Hematopoietic multipotent progenitor cell treated with erythropoietin and hydrocortisone succinate and interleukin-3 and kit ligand, for 17 days (in vitro differentiated cells): ENCODE results near the gene KCNJ4.
A peak's percentile ranks its signal among the peaks of the same experiment; 100 is the strongest.

Source experiments
- DNase-seq: peaks from one replicate; pipeline ENCODE4 v3.0.0-alpha.2; 2015; ENCODE audit warnings: low spot score

KCNJ4 gene

DNA sequence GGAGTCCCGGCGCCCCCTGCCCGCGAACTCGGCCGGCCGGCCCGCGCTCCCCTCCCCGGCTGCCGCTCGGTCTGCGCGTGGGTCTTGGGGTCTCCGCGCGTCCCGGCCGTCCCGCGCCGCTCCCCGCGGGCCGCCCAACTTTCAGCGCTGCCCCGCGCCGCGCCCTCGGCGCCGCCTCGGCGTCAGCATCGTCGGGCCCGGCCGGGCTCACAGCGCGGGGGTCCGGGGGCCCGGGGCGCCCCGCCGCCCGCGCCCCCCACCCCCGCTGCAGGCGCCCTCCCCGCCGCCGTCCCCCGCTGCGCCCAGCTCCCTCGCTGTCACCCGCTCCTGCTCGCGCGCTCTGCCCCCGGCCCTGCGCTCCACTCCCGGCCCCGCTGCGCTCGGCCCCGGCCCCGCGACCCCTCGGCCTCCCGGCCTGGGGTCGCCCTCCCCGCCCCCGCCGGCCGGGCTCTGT, at the start of gene KCNJ4:
TSS of gene KCNJ4 (minus strand) at position 124 of the 454 bp plus-strand sequence. CDS start 27,067 bp downstream, outside the sequence.
- no peak for DNase-seq

DNA sequence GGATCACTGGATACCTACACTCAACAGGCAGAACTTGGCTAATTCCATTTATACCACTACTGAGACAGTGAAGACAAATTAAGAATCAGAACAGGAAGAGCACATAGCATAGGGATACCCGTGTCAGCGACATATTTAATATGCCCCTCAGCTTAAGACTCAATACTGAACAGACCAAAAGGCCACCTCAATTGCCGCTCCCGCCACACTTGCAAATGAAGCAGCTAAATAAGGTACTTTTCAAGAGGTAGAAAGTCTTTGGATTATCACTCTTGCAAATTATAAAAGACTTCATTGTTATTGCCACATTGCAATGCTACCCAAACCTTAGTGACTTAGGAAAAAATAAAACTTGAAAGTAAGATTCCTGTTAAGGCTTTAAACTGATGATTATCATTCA, 48.0 kb upstream of the KCNJ4 start:
- DNase-seq, result no peak

DNA sequence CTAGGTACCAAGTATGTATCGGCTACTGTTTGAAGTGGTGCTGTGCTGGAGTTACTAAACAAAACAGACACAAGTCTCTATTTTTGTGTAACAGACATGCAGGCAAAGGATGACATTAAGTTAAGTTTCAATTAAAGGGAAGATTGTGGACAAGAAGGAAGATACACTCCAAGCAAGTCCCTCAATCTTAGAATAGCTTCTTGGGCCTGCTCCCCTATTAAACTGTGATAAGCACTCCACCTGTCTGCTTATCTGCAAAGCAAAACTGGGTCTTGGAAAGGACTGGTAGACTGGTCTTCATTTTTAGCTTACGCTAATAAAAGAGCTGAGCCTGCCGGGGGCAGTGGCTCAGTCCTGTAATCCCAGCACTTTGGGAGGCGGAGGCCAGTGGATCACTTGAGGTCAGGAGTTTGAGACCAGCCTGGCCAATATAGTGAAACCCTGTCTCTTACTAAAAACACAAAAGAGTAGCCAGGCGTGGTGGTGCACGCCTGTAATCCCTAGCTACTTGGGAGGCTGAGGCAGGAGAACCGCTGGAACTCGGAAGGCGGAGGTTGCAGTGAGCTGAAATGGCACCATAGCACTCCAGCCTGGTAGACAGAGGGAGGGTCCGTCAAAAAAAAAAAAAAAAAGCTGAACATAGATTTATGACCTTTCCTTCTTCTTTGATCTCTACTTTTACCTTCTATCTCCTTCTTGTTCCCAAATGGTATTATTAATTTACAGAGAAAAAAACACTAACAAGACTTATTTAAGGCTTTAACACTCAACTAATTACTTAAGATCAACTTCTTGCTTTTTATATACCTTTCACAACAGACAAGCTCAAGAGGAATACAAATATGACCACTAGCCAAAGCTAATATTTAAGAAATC, 47.0 kb upstream of the KCNJ4 start:
- DNase-seq, result no peak

DNA sequence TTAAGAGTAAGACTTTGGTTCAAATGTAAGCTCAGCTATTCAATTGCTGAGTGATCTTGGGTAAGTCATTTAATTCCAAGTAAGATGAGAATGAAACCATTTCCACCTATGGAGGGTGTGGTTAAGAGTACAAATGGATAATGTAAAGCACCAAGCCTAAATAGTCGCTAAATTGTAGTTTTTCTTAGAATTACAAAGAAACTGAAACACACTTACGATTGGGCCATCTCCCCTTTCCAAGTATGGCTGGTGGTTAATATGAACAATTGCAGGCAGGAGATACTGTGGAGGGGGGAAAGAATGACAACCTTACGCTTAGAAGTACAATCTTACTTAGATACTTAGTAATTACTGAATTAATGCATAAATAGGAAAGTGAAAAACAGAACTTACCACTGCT, 42.9 kb upstream of the KCNJ4 start:
- DNase-seq, result no peak

DNA sequence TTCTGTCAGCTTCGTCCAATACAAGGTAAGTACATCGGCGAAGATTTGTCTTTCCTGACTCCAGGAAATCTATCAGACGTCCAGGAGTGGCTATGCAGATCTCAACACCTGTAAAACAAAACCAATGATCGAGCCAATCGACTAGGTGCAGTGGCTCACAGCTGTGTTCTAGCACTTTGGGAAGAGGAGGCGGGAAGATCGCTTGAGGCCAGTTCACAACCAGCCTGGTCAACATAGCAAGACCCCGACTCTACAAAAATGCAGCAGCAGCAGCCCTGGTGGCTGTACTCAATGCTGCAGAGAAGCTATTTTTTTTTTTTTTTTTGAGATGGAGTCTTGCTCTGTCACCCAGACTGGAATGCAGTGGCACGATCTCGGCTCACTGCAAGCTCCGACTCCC, 39.9 kb upstream of the KCNJ4 start:
- no peak for DNase-seq

DNA sequence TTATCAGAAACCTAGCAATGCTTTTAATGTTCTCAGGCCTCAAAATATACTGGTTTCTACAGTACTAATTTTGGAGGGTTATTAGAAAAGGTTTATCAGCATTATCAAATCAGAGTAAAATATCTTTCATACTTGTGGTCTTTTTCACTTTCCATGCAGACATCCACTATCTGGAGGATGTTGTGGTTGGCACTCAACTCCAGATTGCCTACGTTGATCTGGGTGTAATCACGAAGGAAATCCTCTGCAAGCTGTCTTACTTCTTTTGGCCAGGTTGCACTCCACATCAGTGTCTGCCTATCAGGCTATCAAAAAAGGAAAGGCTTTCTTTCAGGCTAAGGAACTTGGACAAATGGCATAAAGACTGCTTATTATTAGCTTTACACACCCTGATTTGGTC, 39.5 kb upstream of the KCNJ4 start:
- no peak for DNase-seq

DNA sequence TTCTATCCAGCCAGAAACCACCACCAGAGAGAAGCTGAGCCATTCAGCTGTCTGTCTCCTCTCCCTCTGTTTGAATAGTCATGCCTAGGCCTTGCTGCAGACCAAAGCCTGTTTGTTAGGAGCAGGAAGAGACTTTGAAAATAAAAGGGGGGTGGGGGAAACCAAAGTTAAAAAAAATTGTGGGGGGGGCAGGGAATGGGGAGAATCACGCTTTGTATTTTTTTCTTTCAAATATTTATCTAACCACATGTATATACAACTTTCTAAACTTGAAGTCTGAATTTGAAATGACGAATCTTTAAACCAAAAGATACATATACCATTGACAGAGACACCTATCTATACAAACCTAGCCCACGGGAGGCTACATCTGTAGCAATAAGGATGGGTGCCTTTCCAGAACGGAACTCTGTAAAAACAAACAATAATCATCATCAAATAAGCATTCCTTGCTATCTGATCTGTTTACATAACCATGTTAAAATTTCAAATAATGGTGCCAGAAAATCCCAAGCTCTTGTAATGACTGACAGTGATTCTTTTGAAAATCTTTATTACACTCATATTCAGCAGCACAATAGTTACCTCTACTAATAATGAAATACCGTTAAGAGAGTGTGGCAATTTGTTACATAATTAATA, 36.8 kb upstream of the KCNJ4 start:
- no peak for DNase-seq

DNA sequence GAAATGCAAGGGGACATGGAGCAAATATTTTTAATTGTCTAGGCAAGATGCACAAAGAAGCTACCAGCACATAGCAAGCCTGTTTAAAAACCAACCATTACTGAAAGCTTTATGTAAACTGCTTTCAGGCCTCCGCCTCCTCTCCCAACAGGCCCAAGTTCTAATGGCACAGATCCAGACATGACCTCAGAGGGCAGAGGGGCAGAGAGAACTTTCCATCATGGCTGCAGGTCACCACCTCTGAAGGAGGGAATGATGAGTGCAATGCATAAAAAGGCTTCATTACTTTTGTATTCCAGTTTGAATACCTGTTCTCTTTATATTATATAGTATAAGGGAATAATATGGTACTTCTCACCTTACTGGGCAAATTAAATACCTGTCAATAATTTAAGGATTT, 35.9 kb upstream of the KCNJ4 start:
- DNase-seq, result no peak

DNA sequence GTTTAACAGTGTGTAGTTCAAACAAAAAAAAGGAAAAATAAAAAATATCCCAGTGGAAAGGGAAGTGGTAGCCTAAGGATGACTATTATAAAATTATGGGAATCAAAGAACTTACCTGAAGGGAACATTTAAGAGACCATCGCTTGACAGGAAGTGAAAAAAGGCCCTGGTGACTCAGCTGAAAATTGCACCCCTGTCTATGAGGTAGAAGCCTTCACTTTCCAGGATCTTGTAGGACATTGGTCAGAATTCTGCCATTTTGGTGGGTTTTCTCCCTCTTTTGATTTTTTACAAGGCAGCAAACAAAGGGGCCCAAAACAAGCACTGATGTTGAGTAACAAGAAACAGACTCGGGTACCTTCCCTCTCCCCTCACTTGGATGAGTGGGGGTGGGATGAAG, 35.5 kb upstream of the KCNJ4 start:
- DNase-seq, result no peak

DNA sequence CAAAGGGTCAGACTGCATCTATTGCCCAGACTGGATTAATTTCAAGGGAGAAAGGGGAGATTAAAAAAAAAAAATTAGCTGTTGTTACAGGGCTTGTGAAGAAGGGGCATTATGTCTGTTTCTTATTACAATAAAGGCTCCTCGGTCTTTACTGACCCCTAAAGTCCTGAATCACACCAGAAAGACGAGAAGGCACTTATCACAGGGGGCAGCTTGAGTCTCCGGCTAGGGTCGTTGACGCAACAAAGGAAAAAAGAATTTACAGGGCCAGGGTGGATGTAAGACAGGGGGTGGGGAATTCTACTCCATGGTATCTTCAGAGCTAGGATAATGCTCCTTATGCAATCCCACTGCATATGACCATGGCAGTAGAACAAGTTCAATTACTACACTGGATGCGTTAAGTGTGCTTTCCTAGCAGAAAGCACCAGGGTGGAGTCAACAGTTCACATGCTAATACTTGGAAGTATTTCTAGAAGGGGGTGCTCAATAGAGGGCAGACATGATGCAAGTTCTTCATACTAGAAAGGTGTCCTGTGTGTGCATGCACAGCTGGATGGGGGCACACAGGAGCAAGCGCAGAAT, 34.7 kb upstream of the KCNJ4 start:
- no peak for DNase-seq

DNA sequence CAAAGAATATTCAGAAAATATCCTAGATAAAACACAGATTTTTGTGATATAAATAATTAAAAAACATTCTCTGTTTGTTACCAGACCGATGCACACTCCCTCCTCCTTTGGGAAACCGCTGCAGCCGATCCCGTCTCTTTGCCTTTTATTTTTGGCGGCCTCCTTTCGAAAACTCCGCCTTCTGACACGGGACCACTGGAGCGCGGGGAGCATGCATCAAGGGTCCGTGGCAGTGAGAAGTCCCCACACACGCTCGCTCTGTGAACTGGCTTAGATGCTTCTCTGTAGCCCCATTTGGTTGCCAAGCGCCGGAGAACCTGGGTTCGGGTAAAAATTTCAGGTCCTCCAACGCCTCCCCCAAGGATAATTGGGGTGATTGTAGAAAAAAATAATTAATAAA, 34.1 kb upstream of the KCNJ4 start:
- DNase-seq, result no peak

DNA sequence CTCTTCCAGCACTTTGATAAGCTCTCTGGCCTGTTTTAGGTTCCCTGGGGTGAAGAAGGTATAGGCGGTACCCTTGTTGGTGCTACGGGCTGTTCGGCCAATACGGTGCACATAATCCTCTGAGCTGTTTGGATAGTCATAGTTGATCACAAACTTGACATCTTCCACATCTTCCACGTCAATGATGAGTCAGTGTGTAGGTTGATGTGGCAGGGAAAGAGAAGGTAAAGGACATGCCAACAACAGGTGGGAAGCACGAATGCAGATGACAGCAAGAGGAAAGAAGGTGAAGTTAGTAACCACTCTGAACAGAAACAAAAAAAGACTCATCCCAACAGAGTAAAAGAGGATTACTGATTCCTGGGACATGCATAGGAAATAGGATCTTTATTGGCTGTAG, 32.9 kb upstream of the KCNJ4 start:
- no peak for DNase-seq

DNA sequence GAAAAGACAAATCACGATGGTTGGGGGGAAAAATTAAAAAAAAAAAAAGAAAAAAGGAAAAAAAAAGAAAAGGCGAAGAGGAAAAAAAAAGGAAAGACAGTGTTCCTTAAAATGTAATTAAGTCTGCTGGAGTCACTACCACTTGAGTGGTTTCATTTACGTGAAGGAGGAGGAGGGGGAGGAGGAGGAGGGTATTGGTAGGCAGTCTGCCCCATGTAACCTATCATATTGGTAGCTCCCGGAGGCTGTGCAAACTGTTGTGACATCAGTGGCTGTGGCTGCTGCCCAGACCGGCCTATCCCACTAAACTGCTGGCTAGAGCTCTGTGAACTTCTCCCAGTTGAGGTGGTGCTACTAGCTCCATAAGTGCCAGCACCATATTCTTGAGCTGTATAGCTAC, 30.8 kb upstream of the KCNJ4 start:
- no peak for DNase-seq

DNA sequence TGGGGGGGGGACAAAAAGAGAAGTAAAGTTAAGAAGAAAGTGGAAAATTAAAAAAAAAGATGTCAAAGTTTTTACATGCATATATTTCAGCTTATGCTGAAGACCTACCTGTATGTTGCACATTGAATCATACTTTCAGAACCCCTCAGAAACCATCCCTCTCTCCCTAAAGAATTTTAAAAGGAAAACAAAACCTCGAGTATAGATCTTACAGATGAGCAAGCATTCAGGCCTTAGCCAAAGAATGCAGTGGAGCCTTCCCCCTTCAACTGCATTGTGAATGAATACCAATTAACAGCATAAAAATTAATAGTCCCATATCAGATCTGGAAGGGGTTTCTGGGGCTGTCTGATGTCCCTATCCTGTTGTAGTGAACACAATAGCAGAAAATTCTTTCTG, 29.2 kb upstream of the KCNJ4 start:
- DNase-seq, result no peak

DNA sequence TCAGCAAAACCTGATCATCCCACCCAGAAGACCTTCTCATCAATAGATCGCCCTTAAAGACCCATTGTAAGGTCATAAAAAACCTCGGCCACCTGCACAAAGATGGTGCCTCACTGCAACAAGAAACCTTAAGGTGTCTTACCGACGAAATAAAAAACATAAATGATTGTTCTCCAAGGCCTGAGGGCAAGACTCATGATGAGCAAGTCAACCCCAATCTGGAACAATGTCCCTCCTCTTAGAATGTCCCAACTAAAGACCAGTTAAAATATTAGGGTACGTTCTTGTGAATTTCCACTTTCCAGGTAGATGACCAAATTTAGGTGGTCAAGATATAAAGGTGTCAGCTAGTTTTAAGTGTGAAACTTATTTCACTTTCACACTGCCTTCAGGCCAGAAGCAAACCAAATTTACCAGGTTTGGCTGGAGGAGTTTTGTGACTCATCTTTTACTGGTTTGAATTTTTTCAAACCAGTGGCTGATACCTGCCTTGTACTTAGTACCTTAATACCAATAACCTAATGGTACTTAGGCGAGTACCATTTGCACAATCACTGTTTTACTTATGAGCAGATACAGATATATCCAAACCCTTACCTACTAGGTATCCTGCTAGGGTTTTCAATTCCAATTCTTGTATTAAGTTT, 27.8 kb upstream of the KCNJ4 start:
- no peak for DNase-seq

DNA sequence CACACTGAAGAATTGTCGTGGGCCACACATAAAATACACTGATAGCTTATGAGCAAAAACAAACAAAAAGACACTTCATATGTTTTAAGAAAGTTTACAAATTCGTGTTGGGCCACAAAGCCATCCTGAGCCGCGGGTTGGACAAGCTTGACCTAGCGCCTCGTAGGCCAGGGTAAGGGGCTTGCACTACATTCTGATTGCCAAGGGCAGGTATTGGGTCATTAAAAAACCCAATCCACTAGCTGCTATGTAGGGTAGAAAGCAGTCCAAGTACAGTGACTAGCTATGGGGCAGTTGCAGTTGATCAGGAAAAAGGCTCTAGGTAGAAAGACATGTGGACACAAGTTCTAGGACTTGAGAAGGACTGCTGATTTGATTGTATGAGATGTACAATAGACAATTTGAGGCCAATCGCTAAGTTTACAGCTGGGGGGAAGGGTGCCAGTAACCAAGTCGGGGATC, 26.9 kb upstream of the KCNJ4 start:
- DNase-seq, result no peak

DNA sequence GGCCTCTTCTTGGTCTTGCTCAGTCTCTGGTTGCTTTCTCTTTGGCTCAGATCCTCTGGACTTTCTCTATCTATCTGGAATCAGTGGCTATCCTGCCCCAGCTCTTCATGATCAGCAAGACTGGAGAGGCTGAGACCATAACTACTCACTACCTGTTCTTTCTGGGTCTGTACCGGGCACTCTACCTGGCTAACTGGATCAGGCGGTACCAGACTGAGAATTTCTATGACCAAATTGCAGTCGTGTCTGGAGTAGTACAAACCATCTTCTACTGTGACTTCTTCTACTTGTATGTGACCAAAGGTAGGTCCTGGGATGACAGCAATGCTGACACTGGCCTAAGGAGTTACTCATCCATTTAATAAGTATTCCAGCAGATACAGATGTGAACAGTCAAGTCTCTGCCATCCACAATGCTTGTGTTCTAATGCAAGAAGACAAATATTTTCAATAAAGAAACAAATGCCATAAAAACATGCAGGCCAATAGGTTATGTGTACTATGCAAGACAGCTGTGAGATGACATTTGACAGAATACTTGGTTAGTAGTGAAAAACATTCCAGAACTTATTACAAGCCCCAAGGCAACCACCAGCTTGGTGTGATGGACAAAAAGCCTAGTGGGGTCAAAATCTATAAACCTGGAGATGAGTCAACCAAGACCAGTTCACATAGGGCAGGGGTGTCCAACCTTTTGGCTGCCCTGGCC, 26.3 kb upstream of the KCNJ4 start:
- DNase-seq, result peak; percentile 6

DNA sequence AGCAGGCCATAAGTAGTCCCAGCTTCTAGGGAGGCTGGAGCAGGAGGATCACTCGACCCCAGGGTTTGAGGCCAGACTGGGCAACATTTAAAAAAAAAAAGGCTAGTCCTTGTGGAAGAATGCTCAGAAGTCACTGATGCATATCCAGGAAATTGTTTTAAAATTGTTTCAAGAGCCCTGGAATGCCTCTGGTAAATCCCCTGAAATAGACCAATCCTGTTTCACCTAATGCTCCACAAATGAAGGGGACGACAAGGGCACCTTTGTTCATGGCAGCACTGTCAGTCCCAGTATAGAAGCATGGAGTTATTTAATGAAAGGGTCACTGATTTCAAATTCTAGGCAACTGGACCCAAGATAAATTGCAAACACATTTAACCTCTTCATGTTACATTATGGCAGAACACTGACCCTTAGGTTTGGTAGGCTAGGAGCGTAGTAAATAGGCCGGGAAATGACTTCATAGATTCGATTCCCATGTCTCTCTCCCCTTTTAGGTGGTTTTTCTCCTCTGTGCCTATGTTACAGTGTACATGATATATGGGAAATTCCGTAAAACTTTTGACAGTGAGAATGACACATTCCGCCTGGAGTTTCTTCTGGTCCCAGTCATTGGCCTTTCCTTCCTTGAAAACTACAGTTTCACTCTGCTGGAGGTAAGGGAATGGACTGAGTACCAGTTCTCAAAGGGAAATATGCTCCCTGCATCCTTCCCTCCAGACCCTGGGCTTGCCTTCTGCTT, 24.3 kb upstream of the KCNJ4 start:
- DNase-seq, result no peak

DNA sequence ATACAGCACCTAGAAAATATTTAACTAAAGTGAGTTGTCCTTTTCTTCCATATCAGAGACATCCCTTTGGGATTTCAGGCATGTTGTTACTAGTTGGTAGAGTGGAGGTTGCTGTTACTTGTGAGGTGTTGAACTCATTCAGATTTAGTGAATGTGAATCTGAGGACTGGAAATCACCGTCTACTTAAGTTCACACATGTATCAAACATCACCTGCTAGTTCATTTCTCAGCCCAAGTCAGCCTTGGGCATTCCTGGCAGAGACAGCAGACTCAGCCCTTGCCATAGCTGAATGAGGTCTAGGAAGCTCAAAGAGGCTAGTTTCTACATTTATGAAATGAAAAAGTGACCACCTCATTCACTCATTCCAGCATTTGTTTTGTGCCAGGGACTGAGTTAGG, 22.6 kb upstream of the KCNJ4 start:
- DNase-seq, result no peak

DNA sequence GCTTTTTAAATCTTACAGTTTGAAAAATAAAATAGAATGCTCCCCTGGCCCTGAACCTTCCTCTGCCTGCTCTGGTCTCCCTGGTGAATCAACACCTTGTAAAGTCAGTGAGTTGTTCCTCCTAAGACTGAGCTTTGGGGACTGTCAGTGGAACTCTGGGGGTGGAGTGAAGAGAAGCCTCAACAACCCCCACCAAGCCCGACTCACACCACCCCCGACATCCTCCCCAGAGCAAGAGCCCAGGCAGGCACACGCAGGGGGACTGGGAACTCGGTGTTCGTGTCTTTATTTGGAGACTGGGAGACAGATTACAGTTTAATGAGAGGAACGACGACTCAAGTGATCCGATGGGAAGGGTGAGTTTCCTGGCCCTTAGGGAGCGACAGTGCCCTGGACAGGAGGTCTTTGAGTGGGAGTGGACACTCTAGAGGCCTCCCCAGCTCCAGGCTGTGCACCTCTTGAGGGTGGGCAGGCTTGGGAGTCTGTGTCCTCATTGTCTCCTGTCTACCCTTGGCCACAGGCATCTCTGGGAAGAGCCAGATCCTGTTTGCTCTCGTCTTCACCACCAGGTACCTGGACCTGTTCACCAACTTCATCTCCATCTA, 19.1 kb upstream of the KCNJ4 start:
- DNase-seq, result no peak

DNA sequence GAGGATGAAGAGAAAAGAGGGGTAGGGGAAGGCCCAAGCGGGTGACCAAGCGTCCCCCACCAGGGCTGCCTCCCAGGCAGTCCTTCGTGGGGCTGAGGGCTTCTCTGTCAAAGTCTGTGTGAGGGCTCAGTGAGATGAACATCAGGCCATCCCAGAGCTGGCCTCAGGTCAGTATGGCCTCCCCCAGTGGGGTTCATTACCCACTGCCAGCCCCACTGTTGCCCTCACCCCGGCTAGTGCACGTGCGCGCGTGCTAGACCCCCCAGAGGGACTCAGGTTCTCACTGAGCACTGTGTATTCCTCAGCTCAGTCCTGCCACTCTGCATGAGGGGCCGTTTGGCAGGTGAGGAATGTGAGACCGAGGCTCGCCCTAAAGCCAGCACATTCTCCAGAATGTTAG, 16.2 kb upstream of the KCNJ4 start:
- DNase-seq, result no peak
